GM12892 (cell line): ENCODE results near the gene CXCL3.

ENCODE experiments used
- POLR2AphosphoS5 ChIP-seq: IDR thresholded peaks from 2 replicates; pipeline ENCODE4 v1.6.1; 2011; ENCODE audit warnings: low read depth, low read length, control low read depth
- TAF1 ChIP-seq: IDR thresholded peaks from 2 replicates; pipeline ENCODE4 v1.6.1; 2011; ENCODE audit warnings: low read depth, mild to moderate bottlenecking, control low read depth, low read length, borderline replicate concordance

DNA sequence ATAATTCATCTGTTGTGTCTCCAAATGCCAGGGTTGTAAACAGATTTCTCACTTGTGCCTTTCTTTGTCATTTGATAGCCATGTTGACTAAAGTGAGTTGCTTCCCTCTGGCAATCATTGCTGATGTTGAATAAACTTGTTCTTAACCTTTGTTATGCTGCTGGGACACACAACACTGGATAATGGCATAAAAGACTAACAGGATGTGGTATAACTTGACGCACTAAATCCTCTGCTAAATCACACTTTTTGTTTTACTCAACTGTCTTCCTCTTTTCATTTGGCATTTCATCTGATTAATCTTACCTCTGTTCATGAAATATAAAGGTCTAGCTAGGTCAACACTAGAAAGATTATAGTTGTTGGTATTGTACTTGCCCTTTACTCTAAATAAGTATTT, 22.4 kb downstream of the CXCL3 start:
- TF ChIP-seq TAF1 (no peak), POLR2AphosphoS5 (no peak)
